Colonic mucosa (tissue), 4 donors: ENCODE measurements around the gene ITSN1. TPM values are rescaled to one million over a fixed set of nuclear protein-coding genes. Genes with fewer than 3 reads are reported as not detected.

Experiments
- DNase-seq: peaks from one replicate; pipeline ENCODE4 v3.0.0-alpha.2; 2020
- H3K27ac ChIP-seq: fragments of 200-600 bp; one replicate; pipeline ENCODE4 v1.8.0; 2021
- H3K27me3 ChIP-seq: fragments of 200-600 bp; one replicate; pipeline ENCODE4 v1.8.0; 2021
- H3K36me3 ChIP-seq: fragments of 200-600 bp; one replicate; pipeline ENCODE4 v1.8.0; 2021
- H3K4me1 ChIP-seq: fragments of 200-600 bp; one replicate; pipeline ENCODE4 v1.8.0; 2021; ENCODE audit warnings: mild to moderate bottlenecking
- H3K4me3 ChIP-seq: fragments of 200-600 bp; one replicate; pipeline ENCODE4 v1.8.0; 2021
- H3K9ac ChIP-seq, 2 donors: one replicate each; pipeline ENCODE4 v1.7.0; 2013; ENCODE audit warnings: control low read depth in 2 of 2, low read depth in 2 of 2, low read length in 2 of 2
- H3K9me3 ChIP-seq: fragments of 200-600 bp; one replicate; pipeline ENCODE4 v1.8.0; 2021
- CTCF ChIP-seq: fragments of 200-600 bp; IDR thresholded peaks from one replicate; pipeline ENCODE4 v1.8.0; 2022; ENCODE audit warnings: antibody characterized with exemption, mild to moderate bottlenecking
- intact Hi-C: fragments of 100-400 bp; cut with DNase I; formaldehyde crosslinking; loops from one replicate; pipeline ENCODE4 v1.14.1; 2022
- total RNA-seq, 2 donors: library from RNA; stranded (reverse); fragmentation: NEBNext Ultra II Directional in 1 of 2; extraction: Animal tissue kit (Norgen Biotek cat#: 25700) in 1 of 2; gene quantifications; one replicate each; pipeline ENCODE4 v1.2.1, GENCODE V29; 2021
- donor health status: healthy.
- donor health status: DM: no; HTN: no; CAD: no.
- donor health status: DM: no; HTN: no; CAD: no.

ITSN1 gene
- total RNA-seq, 2 donors from 2014 or later: 22.4 to 28.3 TPM

GRCh38 chr21:33828083-33828482 lies 185.8 kb downstream of the ITSN1 start:
- intact Hi-C loops: no loop called here
- H3K27me3 ChIP-seq: no peaks in the 10 kb centered on the region
- no peaks in the 10 kb centered on the region for H3K9me3 ChIP-seq
- H3K27ac ChIP-seq: no peak overlapping the region
- no peak overlapping the region for H3K4me3 ChIP-seq
- DNase-seq: no peak
- H3K4me1 ChIP-seq: no peaks in the 10 kb centered on the region
- no peak for TF ChIP-seq CTCF
- no peak overlapping the region for H3K9ac ChIP-seq
- H3K36me3 ChIP-seq: no peaks in the 10 kb centered on the region

- H3K27ac ChIP-seq: no peak overlapping the region
- H3K36me3 ChIP-seq: no peaks in the 10 kb centered on the region
- no peak overlapping the region for H3K9ac ChIP-seq
- H3K9me3 ChIP-seq: no peaks in the 10 kb centered on the region
- H3K27me3 ChIP-seq: no peaks in the 10 kb centered on the region
- DNase-seq: no peak
- TF ChIP-seq CTCF: no peak
- H3K4me1 ChIP-seq: no peaks in the 10 kb centered on the region
- intact Hi-C loops: no loop called here
- no peak overlapping the region for H3K4me3 ChIP-seq
Measured at GRCh38 chr21:33828577-33828976, 186.3 kb downstream of the ITSN1 start.

GRCh38 chr21:33829844-33830243 lies 187.5 kb downstream of the ITSN1 start:
- TF ChIP-seq CTCF: no peak
- Histone ChIP-seq H3K4me3 (no peak overlapping the region), H3K36me3 (no peaks in the 10 kb centered on the region), H3K9me3 (no peaks in the 10 kb centered on the region), H3K27me3 (no peaks in the 10 kb centered on the region), H3K27ac (no peak overlapping the region), H3K4me1 (no peaks in the 10 kb centered on the region), H3K9ac (no peak overlapping the region)
- no peak for DNase-seq
- intact Hi-C loops: loop anchor here (10.0 kb wide), 1 partner anchor 65 kb away; no protein-coding TSS in a partner anchor

GRCh38 chr21:33831962-33832659 lies 189.8 kb downstream of the ITSN1 start:
- H3K4me1 ChIP-seq: no peaks in the 10 kb centered on the region
- H3K4me3 ChIP-seq: no peak overlapping the region
- no peak for DNase-seq
- H3K27ac ChIP-seq: no peak overlapping the region
- intact Hi-C loops: loop anchor here (10.0 kb wide), 1 partner anchor 63 kb away; no protein-coding TSS in a partner anchor
- no peak for TF ChIP-seq CTCF
- H3K9me3 ChIP-seq: no peaks in the 10 kb centered on the region
- H3K27me3 ChIP-seq: no peaks in the 10 kb centered on the region
- no peaks in the 10 kb centered on the region for H3K36me3 ChIP-seq
- H3K9ac ChIP-seq: no peak overlapping the region

- Histone ChIP-seq H3K9ac (no peak overlapping the region), H3K36me3 (no peaks in the 10 kb centered on the region), H3K9me3 (no peaks in the 10 kb centered on the region), H3K4me3 (no peak overlapping the region), H3K27ac (no peak overlapping the region), H3K27me3 (no peaks in the 10 kb centered on the region), H3K4me1 (no peaks in the 10 kb centered on the region)
- no peak for DNase-seq
- intact Hi-C loops: loop anchor here (10.0 kb wide), 1 partner anchor 60 kb away; no protein-coding TSS in a partner anchor
- TF ChIP-seq CTCF: no peak
Measured at GRCh38 chr21:33834801-33835500, 192.7 kb downstream of the ITSN1 start.
